Activated CD4-positive, alpha-beta T cell treated with anti-CD3 and anti-CD28 coated beads, Interleukin-2, Interleukin-4, amounts not matched to agents 100 ng/mL and 50 ng/mL, durations not matched to agents 16 hours and 8 hours (primary cell): ENCODE results near the gene PLCG1.

Experiments
- DNase-seq: peaks from one replicate; pipeline ENCODE4 v3.0.0-alpha.2; 2020; ENCODE audit warnings: low spot score

Gene PLCG1

DNA sequence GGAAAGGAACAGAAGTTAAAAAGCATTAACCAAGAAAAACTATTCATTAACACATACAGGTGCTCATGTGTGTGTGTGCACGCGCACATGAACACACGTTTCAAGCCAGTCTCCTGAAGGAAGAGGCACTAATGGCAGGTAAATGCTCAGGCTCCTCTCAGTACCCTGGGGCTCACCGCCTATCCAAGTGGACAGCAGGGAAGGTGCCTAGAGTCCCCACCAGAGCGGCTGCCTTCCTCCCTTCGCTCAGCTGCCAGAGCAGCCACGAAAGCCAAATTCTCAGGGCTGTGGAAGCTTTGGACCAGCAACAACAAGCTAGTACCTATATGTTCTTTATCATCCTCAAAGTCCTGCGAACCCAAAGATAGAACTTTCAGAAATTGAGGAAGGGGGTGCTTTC, 42.6 kb downstream of the PLCG1 start:
- no peak for DNase-seq

DNA sequence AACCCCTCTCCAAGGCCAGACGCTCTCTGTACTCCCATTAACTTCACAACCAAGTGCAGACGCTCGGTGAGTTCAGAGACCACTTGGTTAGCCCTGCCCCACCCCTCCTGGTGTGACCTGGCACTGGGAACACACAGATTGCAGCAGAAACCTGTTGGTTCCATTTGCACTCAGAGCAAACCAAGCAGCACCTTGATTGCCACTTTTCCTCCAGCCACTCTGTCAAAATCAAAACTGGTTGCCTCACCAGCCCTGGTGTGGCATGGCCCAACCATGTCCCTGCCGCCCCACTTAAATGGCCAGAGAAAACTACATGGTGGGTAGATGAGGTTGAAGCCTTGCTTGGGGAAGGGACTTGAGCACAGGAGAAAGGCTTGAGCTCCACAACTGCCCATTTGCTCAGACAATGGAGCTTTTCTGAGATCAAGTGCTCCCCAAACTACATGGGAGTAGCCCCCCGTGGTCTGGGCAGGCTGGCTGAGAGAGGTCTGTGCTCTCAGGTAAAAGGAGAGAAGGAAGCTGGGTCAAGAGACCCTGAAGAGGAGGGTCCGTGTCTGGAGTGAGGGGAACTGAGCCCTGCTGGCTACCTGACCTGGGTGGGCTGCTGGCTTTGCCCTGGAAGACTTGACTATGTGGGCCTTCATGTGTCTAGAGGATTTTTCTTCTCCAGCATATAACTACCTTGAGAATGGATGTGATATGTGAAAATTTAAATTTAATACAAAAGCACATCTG, 43.4 kb downstream of the PLCG1 start:
- no peak for DNase-seq

DNA sequence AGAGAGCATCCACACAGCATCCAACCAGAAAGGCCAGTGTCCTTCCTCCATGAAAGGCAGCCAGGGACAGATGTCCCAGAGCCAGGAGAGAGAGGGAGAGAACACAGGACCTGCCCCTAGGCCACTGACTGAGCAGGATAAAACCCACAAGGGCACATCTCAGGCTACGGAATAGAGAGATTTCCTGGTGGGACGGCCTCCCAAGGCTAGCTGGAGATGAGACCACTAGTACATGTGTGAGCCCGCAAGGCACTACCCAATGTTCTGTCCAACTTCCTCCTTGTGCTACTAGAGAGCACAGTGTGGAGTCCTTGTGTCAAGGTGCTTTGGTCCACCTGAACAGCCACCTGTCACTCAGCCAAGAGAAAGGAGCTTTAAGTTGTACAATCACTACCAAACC, 44.2 kb downstream of the PLCG1 start:
- DNase-seq, result no peak

DNA sequence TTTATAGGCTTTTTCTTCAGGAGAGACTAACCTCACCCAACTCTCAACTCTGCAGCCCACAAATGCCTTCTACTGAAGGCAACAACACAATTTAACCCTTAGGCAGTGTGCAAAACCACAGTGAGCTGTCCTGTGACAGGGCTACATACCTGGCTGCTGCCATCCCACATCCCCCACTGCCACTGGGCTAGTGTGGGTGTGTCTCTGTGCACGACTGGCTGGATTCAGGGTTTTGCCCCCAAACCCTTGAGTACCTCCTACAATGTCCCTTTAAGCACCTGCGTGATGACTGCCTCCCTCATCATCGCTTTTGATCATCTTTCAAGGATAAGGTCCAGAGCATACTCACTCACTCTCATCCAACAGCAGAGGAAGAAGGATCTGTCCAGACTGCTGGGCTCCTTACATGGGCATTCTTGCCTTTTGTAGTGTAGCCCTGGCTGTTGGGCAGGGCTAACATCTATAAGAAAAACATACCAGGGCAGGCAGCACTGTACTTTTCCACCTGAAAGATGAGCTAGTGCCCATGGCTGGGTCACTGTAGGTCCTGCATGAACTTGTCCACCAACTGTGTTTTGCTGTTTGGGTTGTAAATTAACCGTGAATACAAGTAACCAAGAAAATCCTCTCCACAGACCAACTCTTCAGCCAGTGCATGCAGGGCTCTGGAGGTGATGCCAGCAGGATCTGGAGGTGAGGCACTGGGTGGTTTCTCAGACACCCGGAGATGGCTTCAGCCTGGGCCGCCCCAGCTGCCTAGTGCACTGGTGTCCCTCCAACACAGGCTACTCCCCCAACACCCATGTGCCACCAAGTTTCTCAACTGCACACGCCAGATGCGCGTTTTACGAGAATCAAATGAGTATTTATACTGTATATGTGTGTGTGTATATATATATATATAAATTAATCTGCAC, 45.2 kb downstream of the PLCG1 start:
- DNase-seq, result no peak

DNA sequence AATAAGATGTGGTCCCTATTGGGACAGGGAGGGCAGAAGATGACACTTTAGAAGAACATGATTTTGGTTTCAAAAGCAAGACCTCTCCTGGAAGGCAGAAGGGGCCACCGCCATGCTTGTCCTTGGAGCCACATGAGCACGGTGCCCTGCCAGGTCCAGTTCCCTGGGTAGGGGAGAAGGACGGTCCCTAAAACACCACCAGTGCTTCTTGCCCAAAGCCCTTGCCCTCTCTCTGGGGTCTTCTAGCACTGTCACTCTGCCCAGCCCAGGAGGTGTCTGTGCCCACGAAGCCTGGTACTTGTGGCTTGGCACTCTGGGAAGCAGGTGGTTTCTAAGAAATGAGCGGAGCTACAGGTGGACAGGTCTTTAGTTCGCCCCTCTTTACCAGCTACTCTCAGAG, 46.0 kb downstream of the PLCG1 start:
- no peak for DNase-seq

DNA sequence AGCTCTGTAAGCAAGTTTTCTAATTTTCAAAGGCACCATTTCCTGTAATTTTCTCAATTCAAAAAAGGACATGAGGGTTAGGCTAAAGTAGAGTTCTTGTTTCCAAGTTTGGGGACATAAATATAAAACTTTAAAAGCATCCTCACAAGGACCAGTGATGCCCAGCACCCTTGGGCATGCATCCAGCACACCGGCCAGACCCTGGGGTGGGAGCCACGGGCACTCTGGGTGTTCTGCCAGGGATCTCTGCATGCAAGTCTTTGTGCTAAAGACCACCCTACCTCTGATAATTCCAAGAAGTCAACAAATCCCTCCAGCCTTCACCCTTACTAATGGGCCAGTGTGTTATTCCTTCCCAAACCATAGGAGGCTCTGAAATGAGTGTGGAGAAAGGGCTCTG, 46.5 kb downstream of the PLCG1 start:
- no peak for DNase-seq

DNA sequence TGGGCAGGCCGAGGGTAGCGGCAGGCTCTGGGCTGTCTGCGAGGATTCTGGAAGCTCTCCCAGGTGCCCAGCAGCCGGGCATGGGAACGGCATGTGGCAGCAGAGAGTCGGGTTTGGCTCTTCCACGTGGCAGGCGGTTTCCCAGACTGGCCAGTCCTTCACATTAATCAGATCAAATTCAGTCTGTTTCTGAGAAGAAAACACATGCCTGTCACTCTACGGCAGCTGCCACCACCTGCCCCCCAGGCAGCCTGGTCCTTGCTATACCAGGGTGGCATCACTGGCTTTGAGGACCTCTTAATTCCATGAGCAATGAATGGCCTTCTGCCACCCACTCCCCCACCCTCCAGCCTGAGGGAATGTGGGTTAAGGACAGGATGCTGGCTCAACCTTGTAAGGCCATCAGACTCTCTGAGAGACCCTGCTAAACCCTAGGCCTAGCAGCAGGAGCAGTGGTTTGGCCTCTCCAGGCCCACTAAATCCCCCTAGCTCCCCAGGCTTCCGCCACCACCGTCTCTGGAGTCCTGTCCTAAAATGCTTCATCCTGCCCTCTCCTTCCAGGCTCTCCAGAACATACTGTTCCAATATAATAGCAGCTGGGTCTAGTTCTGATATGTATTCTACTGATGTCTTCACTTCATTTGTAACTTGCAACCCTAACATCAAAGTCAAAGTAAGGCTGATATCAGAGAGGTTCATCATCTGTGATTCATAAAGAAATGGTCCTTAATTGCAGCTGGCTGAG, 47.8 kb downstream of the PLCG1 start:
- no peak for DNase-seq

DNA sequence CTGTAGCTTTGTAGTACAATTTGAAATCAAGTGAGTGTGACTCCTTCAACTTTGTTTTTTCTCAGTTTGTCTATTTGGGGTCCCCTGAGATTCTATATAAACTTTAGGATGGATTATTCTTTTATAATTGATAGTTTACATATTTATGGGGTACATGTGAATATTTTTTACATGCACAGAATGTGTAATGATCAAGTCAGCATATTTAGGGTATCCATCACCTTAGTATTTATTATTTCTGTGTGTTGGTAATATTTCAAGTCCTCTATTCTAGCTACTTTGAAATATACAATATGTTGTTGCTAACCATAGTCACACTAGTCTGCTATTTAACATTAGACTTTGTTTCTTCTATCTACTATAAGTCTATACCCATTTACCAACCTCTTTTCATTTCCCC, 50.3 kb downstream of the PLCG1 start:
- no peak for DNase-seq

DNA sequence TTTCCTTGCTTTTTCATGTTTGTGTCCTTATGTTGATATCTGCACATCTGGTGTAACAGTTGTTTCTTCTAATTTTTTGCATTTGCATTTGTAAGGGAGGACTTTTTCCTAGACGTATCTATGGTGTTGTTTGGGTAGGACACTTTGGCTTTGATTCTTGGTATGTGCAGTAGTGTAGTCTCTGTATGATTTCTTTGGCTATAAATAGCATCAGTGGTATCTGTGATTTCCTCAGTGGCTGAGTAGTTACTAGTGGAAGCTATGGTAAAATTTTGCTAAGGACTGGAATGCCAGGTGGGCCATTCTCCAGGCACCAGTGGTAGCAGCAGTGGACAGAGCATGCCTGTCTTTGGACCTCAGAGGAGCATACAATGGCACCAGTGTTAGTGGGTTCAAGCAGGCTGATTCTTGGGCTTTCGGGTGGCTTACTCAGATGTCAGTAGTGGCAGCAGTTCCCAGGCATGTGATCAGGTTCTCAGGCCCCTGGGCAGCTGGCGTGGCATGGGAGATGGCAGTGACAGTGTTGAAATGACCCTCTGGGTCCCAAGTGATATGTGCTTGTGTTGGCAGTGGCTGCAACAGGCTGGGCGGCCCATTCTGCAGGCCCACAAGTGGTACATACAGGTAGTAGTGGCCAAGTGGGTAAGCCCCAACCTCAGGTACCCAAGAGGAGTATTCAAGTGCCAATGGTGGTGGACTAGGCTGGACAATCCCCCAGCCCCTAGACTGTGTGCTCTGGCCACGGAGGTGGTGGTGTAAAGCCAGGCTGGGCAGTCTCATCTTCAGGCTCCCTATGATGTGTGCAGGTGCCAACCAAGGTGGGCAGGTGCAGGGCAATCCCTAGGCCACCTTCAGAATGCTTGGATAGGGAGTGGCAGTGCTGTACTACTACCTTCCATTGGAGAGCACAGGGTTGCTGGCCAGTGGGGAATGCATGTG, 54.5 kb downstream of the PLCG1 start:
- DNase-seq, result no peak

DNA sequence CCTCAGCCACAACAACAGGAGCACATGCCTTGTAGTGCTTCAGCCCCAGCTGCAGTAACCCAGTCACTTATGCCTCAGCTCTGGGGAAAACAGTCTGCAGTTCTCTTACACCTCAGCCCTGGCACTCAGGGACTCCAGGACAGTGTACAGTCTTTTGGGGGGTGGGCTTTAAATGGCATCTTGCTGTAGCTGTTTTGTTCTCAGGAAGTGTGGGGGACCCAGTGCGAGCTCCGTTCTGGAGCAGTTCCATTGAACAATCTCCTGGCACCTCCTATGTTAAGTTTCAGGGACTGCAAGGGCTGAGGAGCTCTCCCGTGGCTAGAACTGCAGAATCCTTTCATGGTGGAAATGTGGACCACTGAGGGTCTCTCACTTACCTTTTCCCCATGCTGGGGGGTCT, 55.2 kb downstream of the PLCG1 start:
- no peak for DNase-seq

DNA sequence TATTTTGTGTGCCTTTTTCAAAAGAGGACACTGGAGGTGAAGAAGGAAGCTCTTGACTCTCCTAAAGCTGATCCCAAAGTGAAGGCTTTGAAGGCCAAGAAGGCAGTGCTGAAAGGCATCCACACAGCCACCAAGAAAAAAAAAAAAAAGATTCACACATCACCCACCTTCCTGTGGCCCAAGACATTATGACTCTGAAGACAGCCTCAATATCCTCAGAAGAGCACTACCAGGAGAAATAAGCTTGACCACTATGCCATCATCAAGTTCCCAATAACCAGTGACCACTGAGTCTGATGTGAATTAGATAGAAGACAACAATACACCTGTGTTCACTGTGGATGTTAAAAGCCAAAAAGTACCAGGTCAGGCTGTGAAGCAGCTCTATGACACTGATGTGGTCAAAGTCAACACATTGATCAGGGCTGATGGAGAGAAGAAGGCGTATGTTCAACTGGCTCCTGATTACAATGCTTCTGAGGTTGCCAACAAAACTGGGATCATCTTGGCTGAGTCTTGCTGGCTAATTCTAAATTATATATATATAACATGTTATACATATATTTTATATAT, 59.4 kb downstream of the PLCG1 start:
- DNase-seq, result no peak

DNA sequence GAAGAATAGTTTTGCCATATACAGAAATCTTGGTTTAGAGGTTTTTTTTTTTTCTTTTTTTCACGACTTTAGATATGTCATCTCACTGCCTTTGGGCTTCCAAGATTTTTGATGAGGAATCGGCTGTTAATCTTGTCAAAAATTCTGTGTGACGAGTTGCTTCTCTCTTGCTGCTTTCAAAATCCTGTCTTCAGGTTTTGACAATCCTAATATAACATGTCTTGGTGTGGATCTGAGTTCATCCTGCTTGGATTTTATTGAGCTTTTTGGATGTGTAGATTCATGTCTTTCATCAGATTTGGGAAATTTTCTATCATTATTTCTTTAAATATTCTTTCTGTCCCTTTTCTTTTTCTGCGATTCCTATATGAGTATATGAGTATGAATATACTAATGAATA, 61.1 kb downstream of the PLCG1 start:
- DNase-seq, result no peak

DNA sequence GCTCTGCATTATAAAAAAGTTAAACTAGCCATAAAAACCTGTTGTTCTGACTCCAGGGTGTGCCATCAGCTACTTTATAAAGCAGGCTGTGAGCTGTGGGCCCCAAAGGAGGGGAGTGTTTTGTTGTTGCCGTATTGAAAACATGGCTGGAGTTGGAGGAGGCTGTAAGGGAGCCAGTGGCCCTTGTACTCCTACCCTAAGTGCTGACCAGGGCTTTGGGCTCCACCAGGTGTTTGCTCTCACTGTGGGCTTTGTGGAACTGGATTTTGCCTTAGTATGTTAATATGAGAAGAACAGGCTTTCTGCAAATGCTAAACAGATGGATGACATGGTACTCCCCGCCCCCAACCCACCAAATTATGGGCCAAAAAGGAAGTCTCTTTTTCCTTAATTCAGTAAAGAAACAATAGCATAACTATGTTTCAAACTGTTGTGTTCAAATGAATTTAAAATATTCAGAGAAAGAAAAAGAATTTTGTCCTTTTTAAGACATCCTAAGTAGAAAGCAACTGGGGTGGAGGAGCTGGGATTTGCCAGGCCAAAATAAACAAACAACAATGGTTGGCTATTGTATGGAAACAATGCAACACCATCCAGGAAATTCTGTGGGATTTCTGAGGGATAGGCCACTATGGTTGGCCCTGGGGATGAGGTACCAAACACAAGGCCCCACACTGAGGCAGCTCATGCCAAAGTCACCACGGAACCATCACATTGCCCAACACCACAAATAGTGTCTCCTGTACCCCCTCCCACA, 63.3 kb downstream of the PLCG1 start:
- no peak for DNase-seq

DNA sequence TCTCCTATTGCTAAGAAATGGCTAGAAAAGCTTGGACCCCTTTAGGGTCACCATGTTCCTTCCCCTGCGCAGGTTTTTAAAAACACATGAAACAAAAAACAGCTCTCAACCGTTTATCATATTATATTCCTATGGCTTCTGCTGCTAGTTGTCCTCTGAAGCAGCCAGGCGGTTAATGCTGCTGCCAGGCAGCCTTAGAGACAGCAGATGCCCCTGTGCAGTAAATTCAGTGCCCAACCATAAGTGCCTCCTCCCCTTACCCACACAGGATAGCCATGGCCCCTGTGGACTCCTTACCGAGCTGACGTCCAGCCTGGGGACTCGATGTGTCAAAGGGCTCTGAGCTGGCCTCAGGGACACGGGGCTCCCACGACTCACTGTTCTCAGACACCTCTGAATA, 64.4 kb downstream of the PLCG1 start:
- no peak for DNase-seq

DNA sequence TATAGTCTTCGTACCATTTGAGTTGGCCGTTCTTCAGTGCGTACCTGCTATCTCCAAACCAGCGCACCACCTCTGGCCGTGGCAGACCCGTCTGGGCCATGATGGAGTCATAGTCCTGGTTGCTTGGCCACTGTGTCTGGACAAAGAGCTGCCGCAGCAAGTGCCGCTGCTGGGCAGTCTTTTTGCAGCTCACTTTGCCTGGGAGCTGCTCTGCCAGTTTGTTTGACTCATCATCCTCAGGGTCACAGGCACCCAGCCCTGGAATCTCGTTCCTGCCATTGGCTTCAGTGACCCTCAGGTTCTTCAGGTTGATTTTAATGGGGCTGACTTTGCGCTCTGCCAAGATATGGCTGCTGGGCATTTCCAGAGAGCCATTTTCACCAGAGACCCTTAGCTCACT, 65.1 kb downstream of the PLCG1 start:
- no peak for DNase-seq

DNA sequence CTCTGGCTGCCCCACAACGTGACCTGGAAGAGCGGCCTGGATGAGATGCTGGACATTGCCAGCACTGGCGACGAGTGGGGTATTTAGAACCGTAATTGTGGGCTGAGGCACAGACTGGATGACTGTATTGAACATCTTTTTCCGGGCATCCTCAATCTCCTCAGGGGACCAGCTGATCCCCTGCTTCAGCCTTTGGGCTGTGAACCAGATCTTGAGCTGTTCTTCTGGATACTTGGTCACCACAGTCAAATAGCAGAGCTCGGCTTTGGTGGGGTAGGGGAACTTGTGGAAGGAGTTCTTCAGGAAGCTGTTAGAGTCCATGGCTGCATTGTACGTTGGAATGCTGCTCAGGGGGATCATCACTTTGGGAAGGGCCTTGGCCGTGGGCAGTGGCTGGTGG, 66.3 kb downstream of the PLCG1 start:
- no peak for DNase-seq

DNA sequence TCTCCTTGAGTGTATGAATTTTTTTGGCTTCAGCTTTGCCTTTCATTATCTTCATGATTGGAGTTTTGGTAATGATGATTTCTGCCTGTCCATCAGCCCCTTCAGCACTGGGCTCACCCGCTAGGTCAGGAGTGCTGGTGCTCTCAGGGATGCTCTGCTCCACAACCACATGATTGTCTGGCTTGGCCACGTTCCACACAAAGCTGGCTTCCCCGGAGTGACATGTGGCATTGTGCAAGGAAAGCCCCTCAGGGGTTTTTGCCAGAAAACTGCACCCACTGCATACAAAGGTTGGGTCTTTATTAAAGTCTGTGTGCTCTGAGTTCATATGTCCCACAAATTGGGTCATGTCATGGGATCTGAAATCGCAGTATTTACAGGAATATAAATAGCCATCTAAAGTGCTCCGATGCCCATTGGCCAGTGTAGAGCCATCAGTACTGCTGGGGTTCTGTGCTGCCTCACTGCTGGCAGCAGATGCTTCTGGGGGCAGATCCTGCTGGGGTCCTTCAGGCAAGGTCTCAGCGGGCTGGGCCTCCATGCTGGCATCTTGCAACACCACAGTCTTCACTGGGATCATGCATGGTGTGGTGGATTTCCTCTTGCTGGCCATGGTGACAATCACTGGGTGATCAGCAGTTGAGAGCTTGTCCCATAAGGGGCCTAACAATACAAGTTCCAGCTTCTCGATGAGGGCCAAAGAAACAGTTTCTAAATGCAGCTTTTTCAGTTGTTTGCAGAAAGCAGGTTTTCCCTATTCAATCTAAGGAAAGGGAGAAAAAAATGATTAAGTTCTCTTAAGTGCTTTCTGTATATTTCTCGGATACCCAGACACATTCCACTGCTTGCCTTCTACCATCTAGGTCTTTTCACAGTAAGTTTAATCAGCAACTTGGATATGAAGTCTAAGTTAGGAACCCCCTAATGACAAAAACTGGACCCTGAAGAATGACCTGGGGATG, 67.2 kb downstream of the PLCG1 start:
- DNase-seq, result no peak

DNA sequence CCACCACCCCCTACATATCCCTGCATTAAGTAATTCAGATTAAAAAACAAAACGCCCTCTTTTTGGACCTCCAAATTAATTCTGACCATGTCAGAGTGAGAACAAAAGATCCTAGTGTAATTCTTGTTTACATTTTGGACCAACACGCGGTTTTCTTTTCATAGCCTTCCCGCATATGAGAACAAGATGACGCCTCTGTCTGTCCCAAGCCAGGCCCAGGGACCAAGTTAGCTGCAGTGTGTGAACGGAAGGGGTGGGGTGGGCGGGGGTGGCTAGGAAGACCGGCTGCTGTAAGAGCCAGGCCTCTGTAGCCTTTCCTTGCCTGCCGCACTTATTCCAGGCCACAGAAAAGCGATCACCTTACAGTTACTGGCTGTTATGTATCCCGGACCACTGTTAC, 68.0 kb downstream of the PLCG1 start:
- DNase-seq, result no peak

DNA sequence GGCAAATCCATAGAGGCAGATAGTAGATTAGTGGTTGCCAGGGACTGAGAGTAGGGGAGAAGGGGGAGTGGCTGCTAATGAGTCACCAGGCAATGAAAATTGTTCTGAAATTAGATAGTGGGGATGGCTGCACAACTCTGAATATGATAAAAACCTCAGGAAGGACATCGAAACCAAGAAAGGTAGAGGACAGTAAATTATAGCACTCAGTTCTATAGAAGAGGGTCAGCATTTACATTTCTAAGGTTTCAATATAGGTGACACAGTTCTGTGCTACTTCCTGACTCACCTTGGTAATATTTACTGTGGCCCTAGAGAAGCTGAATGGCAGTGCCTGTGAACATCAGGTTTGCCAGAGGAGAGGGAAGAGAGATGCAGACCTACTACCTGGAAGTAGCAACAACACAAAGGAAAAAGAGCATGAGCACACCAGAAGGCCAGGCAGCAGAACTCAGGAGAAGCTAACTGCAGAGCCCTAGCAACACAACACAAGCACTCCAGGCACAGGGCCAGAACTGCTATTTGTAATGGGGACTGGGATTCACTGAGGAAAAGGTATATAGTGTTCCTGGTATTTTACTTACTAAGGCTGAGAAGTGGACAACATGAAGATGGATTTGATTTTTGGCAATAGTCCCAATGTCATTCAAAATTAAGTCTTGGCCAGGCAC, 75.9 kb downstream of the PLCG1 start:
- DNase-seq, result no peak
